ENCODE measurements around the gene BRAF.

GRCh38 chr7:140972344-140972743, 47.6 kb upstream of the BRAF start:
- TF ChIP-seq POLR2A (IDR thresholded peaks at IDR 0.05) (no peak), CTCF (IDR thresholded peaks at IDR 0.05) (no peak), POLR2AphosphoS5 (IDR thresholded peaks at IDR 0.05; ENCODE audit: insufficient read depth in 1 of 2, low read depth in 1 of 2) (no peak)
